ENCODE measurements around the gene PLCH2.

Gene PLCH2

DNA sequence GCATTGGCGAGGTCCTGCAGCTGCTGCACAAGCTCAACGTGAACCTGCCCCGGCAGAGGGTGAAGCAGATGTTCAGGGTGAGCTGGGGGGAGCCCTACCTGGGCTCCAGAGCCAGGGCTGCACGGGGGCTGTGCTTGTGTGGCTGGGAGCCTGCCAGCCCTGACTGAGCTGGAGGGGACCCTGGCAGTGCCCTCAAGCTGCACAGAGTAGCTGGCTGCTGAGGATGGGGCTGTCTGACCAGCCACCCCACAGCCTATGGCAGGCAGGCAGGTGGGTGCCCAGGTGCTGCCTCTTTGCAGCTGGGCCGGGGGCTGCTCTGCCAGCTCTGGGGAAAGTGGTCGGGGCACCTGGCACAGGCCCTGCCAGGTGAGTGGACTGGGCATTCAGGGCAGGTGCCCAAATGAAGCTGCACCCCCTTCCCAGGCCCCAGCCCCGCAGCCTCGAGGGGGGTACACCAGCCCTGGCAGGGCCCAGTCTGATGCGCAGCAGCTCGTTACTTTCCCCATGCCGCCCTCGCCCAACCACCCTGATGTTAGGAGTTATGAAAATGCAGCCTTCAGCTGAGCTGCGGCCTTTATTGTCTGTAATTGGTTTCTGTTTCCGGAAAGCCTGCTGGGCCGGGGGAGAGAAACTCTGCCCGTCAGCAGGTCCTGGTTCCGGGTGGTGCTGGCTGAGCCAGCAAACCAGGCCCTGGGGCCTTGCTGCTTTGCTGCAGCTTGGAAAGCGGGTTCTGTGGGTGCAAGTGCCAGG is 4.3 kb downstream of the PLCH2 start:
- no peak overlapping the region for H3K4me2 ChIP-seq (ENCODE audit: low read length)
- H3K27ac ChIP-seq (ENCODE audit: low read depth, low read length): no peak overlapping the region
- no peak overlapping the region for H3K4me3 ChIP-seq (ENCODE audit: low read length)
- H3K9me2 ChIP-seq (replicated peaks; ENCODE audit: control insufficient read depth, low read length): no peaks in the 10 kb centered on the region
- no peaks in the 10 kb centered on the region for H3K4me1 ChIP-seq (ENCODE audit: control insufficient read depth, low read length)
- H3F3A ChIP-seq (ENCODE audit: control insufficient read depth, insufficient read depth): no peaks in the 10 kb centered on the region
- no peaks in the 10 kb centered on the region; the same call in 1 of the 2 replicates for H4K20me1 ChIP-seq (ENCODE audit: control insufficient read depth, insufficient read depth, low read depth, low read length)
- no peaks in the 10 kb centered on the region for H3K9me3 ChIP-seq (ENCODE audit: control insufficient read depth, insufficient read depth, low read length)
- H3K36me3 ChIP-seq (ENCODE audit: control insufficient read depth, low read length): no peaks in the 10 kb centered on the region
- TF ChIP-seq EZH2phosphoT487 (IDR thresholded peaks at IDR 0.05; ENCODE audit: borderline replicate concordance, low read length): no peak
- TF ChIP-seq, protein P1, sequence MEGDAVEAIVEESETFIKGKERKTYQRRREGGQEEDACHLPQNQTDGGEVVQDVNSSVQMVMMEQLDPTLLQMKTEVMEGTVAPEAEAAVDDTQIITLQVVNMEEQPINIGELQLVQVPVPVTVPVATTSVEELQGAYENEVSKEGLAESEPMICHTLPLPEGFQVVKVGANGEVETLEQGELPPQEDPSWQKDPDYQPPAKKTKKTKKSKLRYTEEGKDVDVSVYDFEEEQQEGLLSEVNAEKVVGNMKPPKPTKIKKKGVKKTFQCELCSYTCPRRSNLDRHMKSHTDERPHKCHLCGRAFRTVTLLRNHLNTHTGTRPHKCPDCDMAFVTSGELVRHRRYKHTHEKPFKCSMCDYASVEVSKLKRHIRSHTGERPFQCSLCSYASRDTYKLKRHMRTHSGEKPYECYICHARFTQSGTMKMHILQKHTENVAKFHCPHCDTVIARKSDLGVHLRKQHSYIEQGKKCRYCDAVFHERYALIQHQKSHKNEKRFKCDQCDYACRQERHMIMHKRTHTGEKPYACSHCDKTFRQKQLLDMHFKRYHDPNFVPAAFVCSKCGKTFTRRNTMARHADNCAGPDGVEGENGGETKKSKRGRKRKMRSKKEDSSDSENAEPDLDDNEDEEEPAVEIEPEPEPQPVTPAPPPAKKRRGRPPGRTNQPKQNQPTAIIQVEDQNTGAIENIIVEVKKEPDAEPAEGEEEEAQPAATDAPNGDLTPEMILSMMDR (IDR thresholded peaks at IDR 0.05; ENCODE audit: low read depth, low read length, poor library complexity, severe bottlenecking): no peak
- no peaks in the 10 kb centered on the region for H3K79me2 ChIP-seq (ENCODE audit: control insufficient read depth, low read length)
- no peaks in the 10 kb centered on the region for H3K27me3 ChIP-seq (ENCODE audit: control insufficient read depth, low read length)

GRCh38 chr1:2480986-2481364 is 4.9 kb downstream of the PLCH2 start:
- Histone ChIP-seq H3K4me3 (ENCODE audit: low read length) (no peak overlapping the region), H3K27ac (ENCODE audit: low read depth, low read length) (no peak overlapping the region), H4K20me1 (ENCODE audit: control insufficient read depth, insufficient read depth, low read depth, low read length) (no peaks in the 10 kb centered on the region; the same call in 1 of the 2 replicates), H3K79me2 (ENCODE audit: control insufficient read depth, low read length) (no peaks in the 10 kb centered on the region), H3K9me3 (ENCODE audit: control insufficient read depth, insufficient read depth, low read length) (no peaks in the 10 kb centered on the region), H3K36me3 (ENCODE audit: control insufficient read depth, low read length) (no peaks in the 10 kb centered on the region), H3K9me2 (replicated peaks; ENCODE audit: control insufficient read depth, low read length) (no peaks in the 10 kb centered on the region), H3K4me2 (ENCODE audit: low read length) (no peak overlapping the region), H3K4me1 (ENCODE audit: control insufficient read depth, low read length) (no peaks in the 10 kb centered on the region), H3F3A (ENCODE audit: control insufficient read depth, insufficient read depth) (no peaks in the 10 kb centered on the region), H3K27me3 (ENCODE audit: control insufficient read depth, low read length) (no peaks in the 10 kb centered on the region)
- no peak for TF ChIP-seq EZH2phosphoT487 (IDR thresholded peaks at IDR 0.05; ENCODE audit: borderline replicate concordance, low read length)

GRCh38 chr1:2481885-2482284 is 5.8 kb downstream of the PLCH2 start:
- Histone ChIP-seq H3K4me2 (ENCODE audit: low read length) (no peak overlapping the region), H3K4me1 (ENCODE audit: control insufficient read depth, low read length) (no peaks in the 10 kb centered on the region), H3K79me2 (ENCODE audit: control insufficient read depth, low read length) (no peaks in the 10 kb centered on the region), H3K27ac (ENCODE audit: low read depth, low read length) (no peak overlapping the region), H3K27me3 (ENCODE audit: control insufficient read depth, low read length) (no peaks in the 10 kb centered on the region), H3K36me3 (ENCODE audit: control insufficient read depth, low read length) (no peaks in the 10 kb centered on the region), H3K4me3 (ENCODE audit: low read length) (no peak overlapping the region), H3K9me3 (ENCODE audit: control insufficient read depth, insufficient read depth, low read length) (no peaks in the 10 kb centered on the region), H4K20me1 (ENCODE audit: control insufficient read depth, insufficient read depth, low read depth, low read length) (no peaks in the 10 kb centered on the region; the same call in 1 of the 2 replicates), H3F3A (ENCODE audit: control insufficient read depth, insufficient read depth) (no peaks in the 10 kb centered on the region), H3K9me2 (replicated peaks; ENCODE audit: control insufficient read depth, low read length) (no peaks in the 10 kb centered on the region)
- TF ChIP-seq, protein P1 (IDR thresholded peaks at IDR 0.05; ENCODE audit: low read depth, low read length, poor library complexity, severe bottlenecking): no peak

DNA sequence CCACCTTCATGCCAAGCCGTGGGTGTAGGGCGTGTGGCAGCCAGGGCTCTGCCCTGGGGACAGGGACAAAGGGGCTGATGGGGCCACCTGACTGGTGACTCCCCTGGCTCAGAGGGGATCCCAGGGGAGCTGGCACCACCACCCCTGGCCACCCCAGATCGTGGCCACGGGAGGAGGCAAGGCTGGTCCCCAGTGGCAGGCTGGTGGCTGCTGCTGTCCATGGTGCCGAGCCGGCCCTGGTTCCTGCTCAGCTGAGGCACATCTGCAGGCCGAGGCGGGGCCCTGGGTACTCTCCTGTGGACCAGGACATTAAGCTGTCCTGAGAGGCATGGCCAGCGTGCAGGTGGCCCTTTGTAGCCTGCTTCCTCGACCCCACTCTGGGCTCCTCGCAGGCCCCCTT is 6.5 kb downstream of the PLCH2 start:
- Histone ChIP-seq H3K9me3 (ENCODE audit: control insufficient read depth, insufficient read depth, low read length) (no peaks in the 10 kb centered on the region), H3K79me2 (ENCODE audit: control insufficient read depth, low read length) (no peaks in the 10 kb centered on the region), H3K4me2 (ENCODE audit: low read length) (no peak overlapping the region), H3F3A (ENCODE audit: control insufficient read depth, insufficient read depth) (no peaks in the 10 kb centered on the region), H3K27ac (ENCODE audit: low read depth, low read length) (no peak overlapping the region), H3K27me3 (ENCODE audit: control insufficient read depth, low read length) (no peaks in the 10 kb centered on the region), H3K36me3 (ENCODE audit: control insufficient read depth, low read length) (no peaks in the 10 kb centered on the region), H4K20me1 (ENCODE audit: control insufficient read depth, insufficient read depth, low read depth, low read length) (no peaks in the 10 kb centered on the region; the same call in 1 of the 2 replicates), H3K9me2 (replicated peaks; ENCODE audit: control insufficient read depth, low read length) (no peaks in the 10 kb centered on the region), H3K4me1 (ENCODE audit: control insufficient read depth, low read length) (no peaks in the 10 kb centered on the region), H3K4me3 (ENCODE audit: low read length) (no peak overlapping the region)
- TF ChIP-seq, protein P1 (IDR thresholded peaks at IDR 0.05; ENCODE audit: low read depth, low read length, poor library complexity, severe bottlenecking): no peak
- no peak for TF ChIP-seq EZH2phosphoT487 (IDR thresholded peaks at IDR 0.05; ENCODE audit: borderline replicate concordance, low read length)

Measured in DOHH2 (cell line).